ENCODE results near the gene RFT1.

GRCh38 chr3:53109891-53110771, 20.1 kb downstream of the RFT1 start:
- TF ChIP-seq POLR2A (IDR thresholded peaks at IDR 0.05) (no peak), CTCF (IDR thresholded peaks at IDR 0.05 in 8 of 11, conservative IDR thresholded peaks at IDR 0.05 in 3 of 11) (peak in 8 of 11 experiments; percentile 10 to 63 (median 48)), POLR2AphosphoS5 (IDR thresholded peaks at IDR 0.05) (peak in 1 of 3 donors; percentile 40)

Measured in spleen (tissue), 7 donors.